A549 (cell line): ENCODE measurements around the gene TMED5. TPM values are rescaled to one million over a fixed set of nuclear protein-coding genes. Genes with fewer than 3 reads are reported as not detected.

Experiments used
- ATAC-seq, 2 experiments: fragments of 200-7000 bp in 1 of 2; fragments of >200 bp in 1 of 2; cut with Nextera tagmentation in 1 of 2; cut with Tn5 transposase in 1 of 2; 3 replicates each; pipeline versions ENCODE4 v1.8.0 to v1.9.1; 2018 to 2020; ENCODE audit warnings: mild to moderate bottlenecking in 1 of 2, moderate library complexity in 1 of 2
- CTCF ChIA-PET: fragments of 300-600 bp; sonication (Branson Sonifier 250); formaldehyde crosslinking; extraction: SDS; loops from one replicate; lab custom pipeline; 2021; ENCODE audit warnings: antibody characterized with exemption, inconsistent platforms; lab: Yijun Ruan, JAX
- POLR2A ChIA-PET: fragments of 350-600 bp; formaldehyde crosslinking; extraction: SDS; loops from one replicate; lab custom pipeline; 2021; ENCODE audit warnings: antibody characterized with exemption, inconsistent platforms; lab: Yijun Ruan, JAX
- DNase-seq, 2 experiments: peaks; one replicate each; pipeline versions ENCODE4 v3.0.0 to v3.0.0-alpha.2; 2011 to 2016; ENCODE audit warnings: low read depth in 1 of 2, low spot score in 1 of 2
- FAIRE-seq: peaks from 2 replicates; lab custom pipeline; 2011; peaks lifted over from hg19 to GRCh38; lab: Jason Lieb, UNC
- H3K27ac ChIP-seq, 2 experiments: fragments of >200 bp; sonication (Bioruptor Twin); formaldehyde crosslinking; 3 replicates each; pipeline ENCODE4 v1.5.1; 2016 to 2017
- H3K4me1 ChIP-seq: fragments of >200 bp; sonication (Bioruptor Twin); formaldehyde crosslinking; 3 replicates; pipeline ENCODE4 v1.6.1; 2016
- H3K4me2 ChIP-seq: fragments of >200 bp; sonication (Bioruptor Twin); formaldehyde crosslinking; 3 replicates; pipeline ENCODE4 v1.6.1; 2016
- H3K4me3 ChIP-seq: fragments of >200 bp; sonication (Bioruptor Twin); formaldehyde crosslinking; 3 replicates; pipeline ENCODE4 v1.5.1; 2016
- H3K9me3 ChIP-seq: fragments of >200 bp; sonication (Bioruptor Twin); formaldehyde crosslinking; 3 replicates; pipeline ENCODE4 v1.6.1; 2016
- CHD2 ChIP-seq: fragments of 150-350 bp; IDR thresholded peaks from 2 replicates; pipeline ENCODE4 v1.6.1; 2014; ENCODE audit warnings: low read length; ENCODE audit not compliant: partially characterized antibody
- CHD4 ChIP-seq: fragments of 200-600 bp; sonication (generic); IDR thresholded peaks from 2 replicates; pipeline ENCODE4 v1.6.1; 2016; ENCODE audit warnings: antibody characterized with exemption, mild to moderate bottlenecking, borderline replicate concordance
- CTCF ChIP-seq: fragments of >200 bp; sonication (Bioruptor Twin); formaldehyde crosslinking; IDR thresholded peaks from 3 replicates; pipeline ENCODE4 v1.5.1; 2016
- EHF ChIP-seq: fragments of 250-450 bp; sonication (Bioruptor Pico); IDR thresholded peaks from 2 replicates; pipeline ENCODE4 v1.5.0; 2020; ENCODE audit warnings: mild to moderate bottlenecking
- ELK1 ChIP-seq: fragments of 150-350 bp; IDR thresholded peaks from 2 replicates; pipeline ENCODE4 v1.6.1; 2014; ENCODE audit warnings: low read depth, mild to moderate bottlenecking, low read length
- FOXS1 ChIP-seq: fragments of 250-450 bp; sonication (Bioruptor Pico); IDR thresholded peaks from 2 replicates; pipeline ENCODE4 v1.5.0; 2020; ENCODE audit warnings: mild to moderate bottlenecking, moderate library complexity
- HEYL ChIP-seq: fragments of 250-450 bp; sonication (Bioruptor Pico); IDR thresholded peaks from 2 replicates; pipeline ENCODE4 v1.8.0; 2021; ENCODE audit warnings: mild to moderate bottlenecking, moderate library complexity
- JUNB ChIP-seq: fragments of >200 bp; sonication (Bioruptor Twin); formaldehyde crosslinking; IDR thresholded peaks from 2 replicates; pipeline ENCODE4 v1.6.1; 2016
- MAZ ChIP-seq: fragments of 150-350 bp; IDR thresholded peaks from 2 replicates; pipeline ENCODE4 v1.6.1; 2014; ENCODE audit warnings: antibody characterized with exemption, low read depth, low read length, borderline replicate concordance
- PHF8 ChIP-seq: fragments of 200-600 bp; sonication (generic); IDR thresholded peaks from 2 replicates; pipeline ENCODE4 v1.6.1; 2016; ENCODE audit warnings: low read depth, mild to moderate bottlenecking, antibody characterized with exemption, moderate library complexity, borderline replicate concordance
- POLR2AphosphoS2 ChIP-seq: conservative IDR thresholded peaks from 2 replicates; pipeline ENCODE4 v1.6.1; 2012; ENCODE audit warnings: low read length, improper control_type of control experiment, inconsistent platforms
- RARB ChIP-seq: fragments of 250-450 bp; sonication (Bioruptor Pico); IDR thresholded peaks from 2 replicates; pipeline ENCODE4 v1.8.0; 2021; ENCODE audit warnings: mild to moderate bottlenecking, moderate library complexity
- RFX5 ChIP-seq: fragments of 450-650 bp; IDR thresholded peaks from 2 replicates; pipeline ENCODE4 v1.7.1; 2014; ENCODE audit warnings: antibody characterized with exemption, mild to moderate bottlenecking, moderate library complexity
- TP53 ChIP-seq: fragments of 250-450 bp; sonication (Bioruptor Pico); IDR thresholded peaks from 2 replicates; pipeline ENCODE4 v1.5.0; 2021; ENCODE audit warnings: mild to moderate bottlenecking, moderate library complexity
- WGBS: methylation state at CpG from one replicate; pipeline ENCODE4 v1.1.6; 2017; ENCODE audit errors: missing lambda C conversion rate; 5-methylcytosine and 5-hydroxymethylcytosine counted together
- polyA plus RNA-seq, 4 experiments: library from polyadenylated mRNA; depleted of rRNA in 3 of 4; stranded (reverse); fragments of >200 nt; fragmentation: RNase III in 1 of 4; extraction: RNeasy Plus Mini Kit Qiagen cat#74134 plus additional on column Dnase treatment in 1 of 4; gene quantifications; 2 replicates in 3 of 4; 3 replicates in 1 of 4; pipeline ENCODE4 v1.2.3, GENCODE V29; 2011 to 2017
- TF ChIP-seq, protein P1 (sequence below): fragments of >200 bp; sonication (Bioruptor Twin); formaldehyde crosslinking; IDR thresholded peaks from 2 replicates; pipeline ENCODE4 v1.6.1; 2016
- TF ChIP-seq, protein P2 (sequence below): fragments of 250-450 bp; sonication (Bioruptor Pico); IDR thresholded peaks from 2 replicates; pipeline ENCODE4 v1.5.0; 2021; ENCODE audit warnings: mild to moderate bottlenecking, moderate library complexity, borderline replicate concordance

The TMED5 gene
- polyA plus RNA-seq, 2 of the 4 experiments (the other 2 are of a cell fraction), result 40.4 to 70.7 TPM

DNA sequence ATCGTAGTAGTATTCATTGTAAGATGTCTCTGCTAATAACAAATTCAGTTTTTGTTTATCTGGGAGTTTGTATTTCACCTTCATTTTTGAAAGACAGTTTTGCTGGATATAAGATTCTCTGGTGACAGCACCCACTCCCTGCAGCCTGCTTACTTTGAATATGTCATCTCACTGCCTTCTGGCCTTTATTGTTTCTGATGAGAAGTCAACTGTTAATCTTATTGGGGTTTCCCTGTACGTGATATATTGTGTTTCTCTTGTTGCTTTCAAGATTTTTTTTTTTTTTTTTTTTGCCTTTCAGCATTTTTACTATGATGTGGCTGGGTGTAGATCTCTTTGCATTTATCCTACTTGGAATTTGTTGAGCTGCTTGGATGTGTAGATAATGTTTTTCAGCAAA is 71.9 kb downstream of the TMED5 start:
- ChIA-PET CTCF (interaction anchor here (0.6 kb wide), 1 partner anchor 40 kb away, joined by 3 read pairs; no protein-coding TSS in a partner anchor), POLR2A (no interaction called here)
- Histone ChIP-seq H3K9me3 (peaks cover 14% of the 10 kb centered on the region; the same call in 2 of the 3 replicates), H3K4me1 (peaks cover 10% of the 10 kb centered on the region), H3K4me2 (no peak overlapping the region), H3K4me3 (no peak overlapping the region), H3K27ac (no peak overlapping the region)
- WGBS, result 89% methylated on average over 2 of the region's 2 CpGs
- FAIRE-seq (no peak), DNase-seq (peak in 1 of 2 experiments; percentile 7), ATAC-seq (no peak)
- TF ChIP-seq, protein P1, sequence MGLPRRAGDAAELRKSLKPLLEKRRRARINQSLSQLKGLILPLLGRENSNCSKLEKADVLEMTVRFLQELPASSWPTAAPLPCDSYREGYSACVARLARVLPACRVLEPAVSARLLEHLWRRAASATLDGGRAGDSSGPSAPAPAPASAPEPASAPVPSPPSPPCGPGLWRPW, result no peak
- TF ChIP-seq RFX5, result no peak
- no peak for TF ChIP-seq HEYL
- no peak for TF ChIP-seq CHD2
- no peak for TF ChIP-seq PHF8
- no peak for TF ChIP-seq TP53
- TF ChIP-seq ELK1, result no peak

- H3K9me3 ChIP-seq, result peaks cover 14% of the 10 kb centered on the region; the same call in 2 of the 3 replicates
- CTCF ChIA-PET, result interaction anchor here (0.7 kb wide), 1 partner anchor 27 kb away, joined by 3 read pairs; no protein-coding TSS in a partner anchor
- no peak for ATAC-seq
These were observed 72.8 kb downstream of the TMED5 start for GRCh38 chr1:93107395-93107794.

More at GRCh38 chr1:93107395-93107794, 72.8 kb downstream of the TMED5 start:
- Histone ChIP-seq H3K4me3 (no peak overlapping the region), H3K4me1 (peaks cover 10% of the 10 kb centered on the region), H3K4me2 (no peak overlapping the region), H3K27ac (no peak overlapping the region)
- 89% methylated on average over 4 of the region's 4 CpGs for WGBS
- DNase-seq (no peak), FAIRE-seq (no peak)
- POLR2A ChIA-PET, result no interaction called here
- no peak for TF ChIP-seq ELK1
- no peak for TF ChIP-seq TP53
- TF ChIP-seq FOXS1 (CRISPR knock-in tag), result no peak
- TF ChIP-seq, protein P2, sequence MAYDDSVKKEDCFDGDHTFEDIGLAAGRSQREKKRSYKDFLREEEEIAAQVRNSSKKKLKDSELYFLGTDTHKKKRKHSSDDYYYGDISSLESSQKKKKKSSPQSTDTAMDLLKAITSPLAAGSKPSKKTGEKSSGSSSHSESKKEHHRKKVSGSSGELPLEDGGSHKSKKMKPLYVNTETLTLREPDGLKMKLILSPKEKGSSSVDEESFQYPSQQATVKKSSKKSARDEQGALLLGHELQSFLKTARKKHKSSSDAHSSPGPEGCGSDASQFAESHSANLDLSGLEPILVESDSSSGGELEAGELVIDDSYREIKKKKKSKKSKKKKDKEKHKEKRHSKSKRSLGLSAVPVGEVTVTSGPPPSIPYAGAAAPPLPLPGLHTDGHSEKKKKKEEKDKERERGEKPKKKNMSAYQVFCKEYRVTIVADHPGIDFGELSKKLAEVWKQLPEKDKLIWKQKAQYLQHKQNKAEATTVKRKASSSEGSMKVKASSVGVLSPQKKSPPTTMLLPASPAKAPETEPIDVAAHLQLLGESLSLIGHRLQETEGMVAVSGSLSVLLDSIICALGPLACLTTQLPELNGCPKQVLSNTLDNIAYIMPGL (CRISPR knock-in tag), result no peak
- no peak for TF ChIP-seq MAZ
- TF ChIP-seq HEYL, result no peak
- TF ChIP-seq CTCF, result no peak
- no peak for TF ChIP-seq RARB (CRISPR knock-in tag)
- TF ChIP-seq CHD4, result no peak
- TF ChIP-seq POLR2AphosphoS2, result no peak
- TF ChIP-seq JUNB, result no peak
- TF ChIP-seq EHF, result no peak
- TF ChIP-seq, all 56 proteins: peak for 0
